ENCODE data around the gene TCF7L2.

Gene TCF7L2

GRCh38 chr10:113148901-113149300 lies 198.9 kb downstream of the TCF7L2 start:
- no peak for DNase-seq (ENCODE audit: low read depth)

- no peak for DNase-seq (ENCODE audit: low read depth)
Measured at GRCh38 chr10:113149626-113150025, 199.6 kb downstream of the TCF7L2 start.

- DNase-seq (ENCODE audit: low read depth): peak; percentile 35
Measured at GRCh38 chr10:113151190-113151666, 201.2 kb downstream of the TCF7L2 start.

- no peak for DNase-seq (ENCODE audit: low read depth)
Measured at GRCh38 chr10:113153493-113154102, 203.6 kb downstream of the TCF7L2 start.

- DNase-seq (ENCODE audit: low read depth): no peak
Measured at GRCh38 chr10:113157441-113157840, 207.4 kb downstream of the TCF7L2 start.

- DNase-seq (ENCODE audit: low read depth): peak; percentile 36
Measured at GRCh38 chr10:113158183-113158582, 208.1 kb downstream of the TCF7L2 start.

- DNase-seq (ENCODE audit: low read depth): no peak
Measured at GRCh38 chr10:113159563-113159962, 209.5 kb downstream of the TCF7L2 start.

GRCh38 chr10:113160641-113161040 lies 210.6 kb downstream of the TCF7L2 start:
- DNase-seq (ENCODE audit: low read depth): no peak

GRCh38 chr10:113161066-113161465 lies 211.0 kb downstream of the TCF7L2 start:
- no peak for DNase-seq (ENCODE audit: low read depth)

- peak; percentile 4 for DNase-seq (ENCODE audit: low read depth)
Measured at GRCh38 chr10:113162960-113163359, 212.9 kb downstream of the TCF7L2 start.

GRCh38 chr10:113165673-113166072 lies 215.6 kb downstream of the TCF7L2 start:
- no peak for DNase-seq (ENCODE audit: low read depth)

- no peak for DNase-seq (ENCODE audit: low read depth)
Measured at GRCh38 chr10:113167702-113168101, 217.7 kb downstream of the TCF7L2 start.

GRCh38 chr10:113168584-113168983 lies 218.5 kb downstream of the TCF7L2 start:
- DNase-seq (ENCODE audit: low read depth): no peak

- no peak for DNase-seq (ENCODE audit: low read depth)
Measured at GRCh38 chr10:113169111-113169510, 219.1 kb downstream of the TCF7L2 start.

GRCh38 chr10:113169853-113170460 lies 219.9 kb downstream of the TCF7L2 start:
- DNase-seq (ENCODE audit: low read depth): no peak

GRCh38 chr10:113171662-113172061 lies 221.6 kb downstream of the TCF7L2 start:
- no peak for DNase-seq (ENCODE audit: low read depth)

GRCh38 chr10:113175176-113175575 lies 225.1 kb downstream of the TCF7L2 start:
- DNase-seq (ENCODE audit: low read depth): no peak

GRCh38 chr10:113175756-113176651 lies 226.0 kb downstream of the TCF7L2 start:
- no peak for DNase-seq (ENCODE audit: low read depth)

GRCh38 chr10:113176652-113177155 lies 226.7 kb downstream of the TCF7L2 start:
- DNase-seq (ENCODE audit: low read depth): no peak

GRCh38 chr10:113177156-113177935 lies 227.3 kb downstream of the TCF7L2 start:
- no peak for DNase-seq (ENCODE audit: low read depth)

GRCh38 chr10:113177936-113178335 lies 227.9 kb downstream of the TCF7L2 start:
- no peak for DNase-seq (ENCODE audit: low read depth)

- no peak for DNase-seq (ENCODE audit: low read depth)
Measured at GRCh38 chr10:113178771-113179170, 228.7 kb downstream of the TCF7L2 start.
